ENCODE data around the gene SLC22A23.

Gene SLC22A23

DNA sequence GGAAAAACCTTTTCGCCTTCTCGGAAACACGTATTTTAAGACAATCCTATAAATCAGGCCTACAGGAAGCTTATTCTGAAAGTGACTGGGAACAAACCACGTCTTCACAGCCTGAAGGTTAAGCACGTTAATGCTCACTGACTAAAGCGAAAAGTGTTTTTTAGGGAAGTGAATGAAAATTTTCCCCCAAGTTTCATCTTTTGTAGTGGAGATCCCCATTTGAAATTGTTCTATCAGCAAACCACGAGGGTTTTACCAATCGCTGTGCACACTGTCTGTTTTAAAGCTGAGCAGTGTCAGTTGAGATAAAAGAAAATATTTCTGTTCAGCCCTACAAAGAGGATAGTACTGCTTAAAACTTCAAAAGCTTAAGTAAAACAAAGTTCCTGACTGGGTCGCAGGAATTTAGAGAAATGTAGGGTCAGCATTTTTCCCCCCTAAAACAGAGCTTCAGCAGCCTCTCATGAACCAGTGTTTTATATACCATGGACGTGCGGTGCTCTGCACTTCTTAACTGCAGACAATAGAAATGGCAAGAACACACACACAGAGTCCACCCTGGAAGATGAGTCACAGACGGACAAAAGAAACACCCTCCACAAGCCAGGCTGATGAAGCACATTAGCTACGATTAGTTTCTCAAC, 34.9 kb downstream of the SLC22A23 start:
- no peak for DNase-seq

DNA sequence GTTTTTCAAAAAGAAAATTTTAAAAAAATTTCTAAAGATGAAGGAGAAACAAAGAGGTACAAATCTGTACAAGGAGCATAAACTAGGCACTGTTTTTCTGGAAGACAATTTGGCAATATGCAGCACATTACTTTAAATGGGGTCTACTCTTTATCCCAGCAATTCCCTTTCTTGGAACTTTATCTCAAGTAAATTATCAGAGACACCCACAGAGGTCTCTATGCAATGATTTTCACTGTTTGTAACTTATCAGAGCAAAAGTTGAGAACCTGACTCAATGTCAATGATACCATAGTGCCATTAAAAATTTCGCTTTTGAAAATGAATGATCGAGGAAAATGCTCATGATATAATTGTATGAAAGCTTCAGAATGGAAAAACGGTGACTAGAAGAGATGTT, 35.7 kb downstream of the SLC22A23 start:
- DNase-seq = no peak

DNA sequence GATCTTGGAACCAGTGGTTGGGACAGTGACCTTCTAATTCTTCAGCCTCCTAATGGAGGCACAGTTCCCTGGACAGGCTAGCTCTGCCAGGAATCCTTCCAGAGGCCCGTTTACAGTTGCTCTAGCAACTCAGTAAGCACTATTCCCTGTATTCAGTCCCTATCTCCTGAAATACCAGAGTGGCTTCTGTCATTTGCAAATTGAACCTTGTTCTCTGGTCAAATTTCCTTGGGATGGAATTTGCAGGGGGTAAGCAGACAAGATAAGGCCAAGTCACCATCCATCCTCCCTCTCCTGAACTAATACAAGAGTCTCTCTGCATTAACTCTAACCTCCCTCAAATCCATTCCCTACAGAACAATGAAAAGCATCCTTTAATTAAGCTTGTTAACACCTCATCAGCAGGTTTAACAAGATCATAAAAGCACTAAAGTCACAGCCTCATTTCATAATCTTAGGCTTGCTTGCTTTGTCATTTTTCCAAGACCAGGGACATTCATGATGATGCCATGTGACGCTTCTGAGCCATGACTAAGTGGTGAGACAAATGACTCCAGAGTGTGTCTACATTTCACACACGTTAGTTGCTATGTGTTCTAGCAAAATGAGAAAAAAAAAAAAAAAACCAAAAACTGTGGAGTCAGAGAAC, 37.1 kb downstream of the SLC22A23 start:
- DNase-seq = no peak

DNA sequence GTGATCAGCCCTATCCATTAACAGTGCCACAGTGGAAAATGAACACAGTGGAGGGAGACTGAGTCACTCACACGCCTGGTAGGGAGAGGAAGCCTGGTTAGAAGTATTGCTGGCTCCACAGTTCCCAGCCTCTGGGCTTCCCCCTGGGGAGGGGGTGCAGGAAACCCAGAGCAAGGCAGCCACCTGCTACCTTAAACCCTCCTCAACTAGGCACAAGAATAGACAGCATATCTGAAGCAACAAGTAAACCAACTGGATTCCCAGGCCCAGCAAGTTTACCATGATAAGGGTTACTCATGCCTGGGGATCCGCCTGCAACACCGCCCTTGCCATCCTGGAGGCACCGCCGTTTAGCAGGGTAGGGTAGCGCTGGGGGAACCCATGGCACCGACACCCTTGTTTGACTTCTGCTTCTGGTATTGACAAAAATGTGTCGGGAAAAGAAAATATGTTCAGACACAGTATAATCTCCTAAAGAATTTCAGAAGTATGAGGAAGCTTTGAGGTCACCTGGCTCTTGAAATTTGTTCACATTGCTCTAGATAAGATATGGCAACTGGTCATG, 38.3 kb downstream of the SLC22A23 start:
- DNase-seq = no peak

DNA sequence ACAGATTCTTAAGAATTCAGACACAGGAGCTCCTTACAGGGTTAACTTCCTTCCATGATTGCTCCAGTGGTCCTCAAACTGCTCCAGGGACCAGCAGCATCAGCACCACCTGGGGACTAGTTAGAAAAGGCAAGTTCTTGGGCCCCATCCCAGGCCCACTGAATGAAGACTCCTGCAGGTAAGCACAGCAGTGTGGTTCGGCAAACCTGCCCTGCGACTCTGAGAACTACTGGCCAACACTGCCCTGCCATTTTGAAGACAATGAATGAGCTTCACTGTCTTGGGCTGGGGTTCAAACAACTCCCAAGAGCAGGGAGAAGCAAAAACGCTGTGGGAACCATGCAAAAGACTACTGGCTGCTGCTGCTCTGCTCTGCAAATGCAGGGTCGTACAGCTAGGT, 39.4 kb downstream of the SLC22A23 start:
- no peak for DNase-seq

DNA sequence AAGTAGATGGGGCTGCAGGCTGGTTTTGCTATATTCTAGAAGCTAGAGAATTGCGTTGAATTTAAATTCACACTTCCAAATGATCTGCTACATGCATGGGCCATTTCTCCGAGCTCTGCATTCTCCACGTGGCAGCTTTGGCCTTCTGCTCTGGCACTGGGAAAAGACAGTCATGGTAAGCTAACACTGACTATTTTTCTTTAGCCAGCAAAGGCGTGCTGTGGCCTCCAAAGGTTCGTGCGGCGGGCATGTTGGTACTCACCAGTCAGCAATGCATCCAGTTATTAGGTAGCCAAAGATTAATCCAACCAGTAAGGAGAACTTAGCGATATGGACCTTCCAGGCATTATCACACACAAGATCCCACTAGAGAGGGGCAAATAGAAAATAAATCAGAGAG, 41.4 kb downstream of the SLC22A23 start:
- no peak for DNase-seq

DNA sequence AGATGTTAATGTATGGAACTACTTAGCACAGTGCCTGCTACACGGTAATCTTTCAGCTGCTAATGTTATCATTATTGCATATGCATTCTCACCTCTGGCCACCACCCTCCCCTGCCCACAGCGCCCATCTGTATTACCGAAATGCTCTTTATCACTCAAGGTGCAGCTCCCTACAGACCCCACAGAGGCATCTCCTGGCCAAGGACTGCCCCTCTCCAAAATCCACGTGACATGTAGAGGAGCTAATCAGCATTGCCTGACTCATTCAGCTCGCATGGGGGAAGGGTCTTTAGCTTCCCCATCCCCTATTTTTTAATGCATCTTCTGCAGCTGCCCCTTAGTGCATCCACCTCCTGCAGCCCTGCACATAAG, 41.8 kb downstream of the SLC22A23 start:
- DNase-seq = no peak

DNA sequence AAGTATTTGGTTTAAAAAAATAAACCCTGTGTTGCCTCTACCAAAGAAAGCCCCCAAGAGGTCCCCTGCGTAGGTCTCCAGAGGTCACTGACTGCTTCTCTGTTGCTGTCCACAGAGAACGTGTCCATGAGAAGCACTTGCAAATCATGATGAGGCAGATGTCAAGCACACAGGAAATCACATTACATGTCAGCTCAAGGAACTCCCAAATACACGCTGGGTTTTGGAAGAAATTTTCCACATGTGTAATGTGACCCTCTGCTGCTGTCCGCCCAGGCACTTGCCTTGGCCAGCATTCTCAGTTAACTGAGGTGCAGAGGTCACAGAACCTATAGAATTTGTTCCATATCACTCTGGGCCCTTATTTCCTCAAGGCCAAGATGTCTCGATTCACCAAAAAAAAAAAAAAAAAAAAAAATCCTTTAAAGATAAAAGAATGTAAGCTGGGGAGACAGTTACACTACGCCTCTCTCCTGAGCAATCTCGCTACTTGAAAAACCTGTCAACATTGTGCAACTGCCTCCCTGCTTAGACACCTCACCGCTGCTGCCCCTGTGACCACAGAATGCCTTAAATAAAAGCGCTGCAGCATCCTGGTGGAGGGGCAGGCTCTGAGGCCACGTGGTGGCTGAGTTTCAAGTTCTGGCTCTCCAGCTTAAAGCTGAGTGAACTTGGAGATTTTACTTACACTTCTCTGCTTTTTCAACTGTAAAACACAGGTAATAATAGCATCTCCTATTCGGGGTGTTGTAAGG, 42.3 kb downstream of the SLC22A23 start:
- DNase-seq = no peak

DNA sequence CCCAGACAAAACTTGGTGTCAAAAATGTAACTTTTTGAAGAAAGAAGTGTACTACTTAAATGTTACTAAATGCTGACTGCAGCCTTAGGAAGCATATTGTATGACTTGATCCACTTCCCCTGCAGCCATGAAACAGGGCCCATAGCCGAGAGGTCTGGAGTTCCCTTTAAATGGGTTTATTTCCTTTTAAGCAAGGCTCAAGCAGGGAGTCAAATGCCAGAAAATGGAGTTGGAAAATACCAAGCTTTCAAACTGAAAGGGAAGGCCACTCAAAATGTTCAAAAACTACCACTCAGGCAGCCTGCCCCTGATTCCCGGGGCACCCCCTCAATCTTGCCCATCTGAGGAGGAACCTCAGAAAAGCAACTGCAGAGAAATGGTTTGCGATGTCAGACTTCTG, 43.3 kb downstream of the SLC22A23 start:
- DNase-seq = no peak

DNA sequence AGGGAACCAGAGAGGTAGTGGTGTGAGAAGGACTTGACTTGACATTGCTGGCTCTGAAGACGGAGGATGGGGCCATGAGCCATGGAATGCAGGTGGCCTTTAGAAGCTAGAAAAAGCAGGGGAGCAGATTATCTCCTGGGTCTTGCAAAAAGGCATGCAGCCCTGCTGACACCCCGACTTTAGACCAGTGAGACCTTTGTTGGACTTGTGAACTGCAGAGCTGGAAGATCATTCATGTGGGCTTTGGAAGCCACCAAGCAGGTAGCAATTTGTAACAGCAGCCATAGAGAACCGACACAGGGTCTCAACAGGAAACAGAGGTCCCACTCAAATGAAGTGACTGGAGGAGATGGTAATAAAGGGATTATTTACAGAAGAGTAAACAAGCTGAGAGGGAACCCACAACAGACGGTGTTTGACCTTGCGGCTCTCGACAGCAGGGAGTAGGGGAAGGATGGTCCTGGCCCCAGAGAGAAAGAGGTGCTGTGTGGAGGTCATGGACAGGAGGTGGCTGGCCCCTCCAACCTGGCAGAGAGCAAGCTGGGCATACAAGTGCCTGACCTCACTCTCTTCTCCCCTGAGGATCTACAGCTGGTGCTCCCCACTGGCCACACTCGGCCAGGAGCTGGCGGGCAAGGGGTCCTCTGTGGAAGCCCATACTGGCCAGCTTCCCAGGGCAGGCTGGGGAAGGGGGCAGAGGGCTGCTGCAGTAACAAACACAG, 43.9 kb downstream of the SLC22A23 start:
- DNase-seq = no peak

DNA sequence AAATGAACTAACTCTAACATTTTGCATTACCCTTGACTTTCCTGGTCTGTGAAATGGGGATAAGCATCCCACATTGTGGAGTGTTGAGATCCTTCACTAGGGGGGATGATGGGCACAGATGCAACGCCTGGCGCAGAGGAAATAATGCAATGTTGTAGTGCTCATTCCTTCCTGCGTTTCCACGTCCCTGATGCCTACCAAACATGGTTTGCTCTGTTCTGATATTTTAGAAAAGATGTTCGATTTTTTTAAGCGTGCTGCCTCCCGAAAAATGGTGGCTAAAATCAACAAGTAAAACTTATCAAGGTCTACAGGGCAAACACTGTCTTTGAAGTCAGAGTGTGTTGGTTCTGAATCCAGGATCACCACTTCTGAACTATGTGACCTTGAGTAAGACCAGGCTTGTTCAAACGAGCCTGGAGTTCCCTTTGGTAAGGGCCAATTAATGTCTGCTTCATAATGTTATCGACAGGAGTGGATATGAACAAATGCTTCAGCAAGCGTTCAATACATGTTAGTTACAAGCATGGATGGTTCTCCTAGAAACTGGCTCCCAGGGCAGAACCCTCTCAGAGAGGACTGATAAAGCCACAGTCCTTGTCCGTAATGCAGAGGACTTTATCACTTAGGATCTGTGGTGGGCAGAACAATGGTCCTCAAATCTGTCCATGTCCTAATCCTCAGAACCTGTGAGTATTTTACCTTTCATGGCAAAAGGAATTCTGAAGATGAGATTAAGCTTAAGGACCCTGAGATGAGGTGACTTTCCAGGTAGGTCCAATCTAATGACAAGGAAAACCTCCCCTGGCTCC, 44.7 kb downstream of the SLC22A23 start:
- no peak for DNase-seq

DNA sequence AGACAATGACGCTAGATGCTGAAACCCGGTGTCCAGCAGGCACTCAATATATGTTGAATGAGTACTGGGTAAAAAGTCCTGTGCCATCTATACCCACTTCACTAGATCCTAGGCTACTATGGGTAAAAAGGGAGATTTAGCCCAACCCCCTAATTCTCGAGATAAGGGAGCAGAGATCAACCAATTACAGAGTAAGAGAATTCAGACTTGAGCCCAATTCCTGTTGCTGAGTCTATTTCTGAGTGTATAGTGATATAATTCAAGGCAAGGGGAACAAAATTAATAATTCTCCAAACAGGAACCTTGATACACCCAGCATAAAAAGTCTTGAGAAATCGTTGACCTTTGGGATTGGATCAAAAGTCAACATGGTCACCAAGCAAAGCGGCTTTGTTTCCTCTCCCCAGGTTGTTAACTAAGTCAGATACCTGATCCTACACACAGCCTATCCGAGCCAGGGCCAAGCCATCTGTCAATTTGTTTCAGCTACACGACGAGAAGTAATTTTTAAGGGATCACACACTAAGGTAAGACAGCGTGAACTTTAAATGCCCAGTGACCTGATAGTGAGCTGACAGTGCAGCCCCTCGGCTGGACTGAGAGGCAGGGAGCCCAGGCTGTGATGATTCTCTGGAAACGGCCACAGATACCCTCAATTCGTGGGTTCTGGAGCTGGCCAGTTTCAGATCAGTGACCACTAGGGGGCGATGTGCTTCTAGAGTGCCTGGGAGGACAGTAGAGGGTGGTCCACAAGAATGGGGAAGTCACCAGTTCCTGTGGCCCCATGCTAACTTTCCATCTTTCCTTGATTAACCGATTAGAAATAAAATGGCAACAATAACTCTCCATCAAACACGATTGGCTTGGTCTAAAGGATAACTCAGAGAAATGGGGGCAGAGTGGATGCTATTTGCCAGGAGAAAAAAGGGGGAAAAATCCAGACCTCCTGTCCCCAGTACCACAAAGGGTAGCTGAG, 46.2 kb downstream of the SLC22A23 start:
- peak; percentile 46 to 64 for DNase-seq

DNA sequence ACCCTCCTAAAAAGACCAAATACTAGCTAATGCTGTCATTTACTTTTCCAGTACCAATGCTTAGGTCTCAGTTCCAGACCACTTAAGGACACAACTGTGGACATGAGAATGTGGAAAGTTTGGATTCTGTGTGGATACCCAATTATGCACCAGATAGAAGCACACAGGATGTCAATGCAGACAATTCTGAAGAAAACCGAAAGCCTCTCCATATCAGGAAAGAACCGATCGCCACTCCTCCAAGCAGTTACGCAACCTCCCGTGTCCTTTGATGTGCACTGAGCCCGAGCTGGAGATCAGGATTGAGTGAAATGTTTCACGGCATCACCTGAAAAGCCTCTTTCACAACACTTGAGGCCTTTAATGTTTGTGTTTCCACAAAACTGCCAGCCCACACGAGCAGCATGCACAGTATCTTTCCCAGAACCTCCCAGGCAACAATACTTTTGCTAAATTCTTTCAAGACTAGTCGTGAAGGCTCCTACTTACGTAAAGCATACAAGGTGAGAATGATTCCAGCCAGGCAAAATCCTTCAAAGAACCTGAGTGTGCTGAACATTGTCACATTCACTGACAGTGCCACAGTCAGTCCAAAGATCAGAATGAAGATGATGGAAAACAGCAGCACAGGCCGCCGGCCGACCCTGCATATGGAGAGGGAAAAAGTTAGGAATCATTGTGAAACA, 47.0 kb downstream of the SLC22A23 start:
- no peak for DNase-seq

DNA sequence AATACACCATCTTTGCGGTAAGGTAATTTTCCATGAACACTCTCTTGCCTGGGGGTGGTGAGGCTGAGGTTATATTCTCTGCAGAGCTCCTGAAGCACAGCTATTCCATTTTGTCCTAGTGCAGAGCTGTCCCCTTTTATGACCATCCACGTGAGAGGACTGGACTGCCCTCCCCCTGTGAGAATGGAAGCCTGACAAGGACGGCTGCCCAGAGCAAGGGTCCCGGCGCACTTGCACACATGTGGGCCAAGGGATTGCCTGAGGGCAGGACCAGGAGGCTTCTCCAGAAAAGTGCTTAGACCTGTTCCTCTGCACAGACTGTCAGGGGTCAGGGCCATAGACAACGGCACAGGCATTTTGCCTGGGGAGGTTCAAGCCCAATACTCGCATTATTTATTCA, 48.2 kb downstream of the SLC22A23 start:
- DNase-seq = no peak

DNA sequence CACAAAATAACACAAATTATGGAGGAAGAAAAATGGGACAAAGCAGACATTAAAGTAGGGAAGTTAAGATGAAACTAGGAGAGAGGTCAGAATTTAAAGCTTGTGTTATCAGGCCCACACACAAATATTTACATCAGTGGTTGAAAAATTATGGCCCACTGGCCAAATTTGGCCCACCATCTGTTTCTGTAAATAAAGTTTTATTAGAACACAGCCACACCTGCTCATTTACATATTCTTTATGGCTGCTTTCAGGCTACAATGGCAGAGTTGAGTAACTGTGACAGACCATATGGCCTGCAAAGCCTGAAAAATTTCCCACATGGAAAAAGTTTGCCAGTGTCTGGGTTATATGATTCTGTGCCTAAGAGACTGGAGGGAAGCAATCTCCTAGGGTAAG, 49.0 kb downstream of the SLC22A23 start:
- DNase-seq = no peak

DNA sequence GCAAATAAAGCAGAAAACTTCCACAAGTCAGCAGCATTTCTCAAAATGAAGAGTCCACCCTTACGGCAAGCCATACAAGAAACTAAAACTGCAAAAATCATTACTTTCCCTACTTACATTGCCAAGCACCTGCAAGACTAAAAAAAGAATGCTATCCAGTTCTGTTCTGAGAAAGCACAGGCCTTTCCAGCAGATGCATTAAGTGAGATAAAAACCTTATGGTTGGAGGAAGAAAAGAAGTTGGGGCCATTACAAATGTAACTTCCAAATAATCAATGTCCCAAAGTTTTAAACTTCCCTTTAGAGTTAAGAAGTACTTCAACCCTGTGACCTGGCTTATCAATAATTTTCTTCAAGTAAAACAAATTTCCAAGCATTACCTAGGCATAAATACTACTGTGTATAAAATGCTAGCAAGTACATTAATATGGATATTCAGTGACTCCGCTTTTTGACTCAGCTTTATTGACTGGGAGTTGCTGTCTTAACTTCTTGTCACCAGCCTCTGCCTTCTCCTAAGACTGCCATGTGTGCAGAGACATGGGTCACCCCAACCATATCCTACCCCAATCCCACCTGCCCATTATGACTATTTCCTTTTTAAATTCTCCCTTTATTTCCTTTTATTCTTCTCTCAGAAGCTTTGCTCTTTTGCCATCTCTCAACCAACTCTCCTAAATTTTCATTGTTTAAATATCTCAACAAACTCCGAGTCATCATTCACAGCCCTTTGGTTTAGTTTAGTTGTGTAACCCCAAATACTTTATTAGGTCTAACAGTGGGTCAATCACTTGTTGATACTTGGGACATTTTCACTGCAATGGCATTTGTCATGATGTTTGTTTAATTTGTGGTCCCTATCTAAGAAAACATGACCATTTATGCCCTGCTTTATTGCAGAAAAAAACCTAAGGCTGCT, 49.7 kb downstream of the SLC22A23 start:
- no peak for DNase-seq

DNA sequence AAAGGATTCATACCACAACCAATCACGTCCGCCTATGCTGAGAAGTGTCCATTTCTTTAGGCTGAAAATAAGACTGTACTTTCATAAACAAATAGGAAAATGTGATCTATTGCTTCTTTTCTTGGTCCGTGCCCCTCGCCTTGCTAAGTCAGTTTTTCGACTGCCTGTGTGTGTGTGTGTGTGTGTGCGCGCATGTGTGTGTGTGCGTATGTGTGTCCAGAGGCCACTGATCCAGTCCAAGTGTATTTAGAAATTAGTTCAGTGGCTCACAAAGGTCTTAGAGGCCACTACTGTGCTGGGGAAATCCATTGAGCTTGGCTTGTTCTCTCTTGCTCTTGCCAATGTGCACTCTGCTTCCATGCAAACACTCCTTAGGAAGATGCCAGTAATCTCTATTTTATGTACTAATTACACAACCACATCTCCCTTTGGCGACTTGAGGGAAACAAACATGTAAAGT, 50.5 kb downstream of the SLC22A23 start:
- DNase-seq = no peak

DNA sequence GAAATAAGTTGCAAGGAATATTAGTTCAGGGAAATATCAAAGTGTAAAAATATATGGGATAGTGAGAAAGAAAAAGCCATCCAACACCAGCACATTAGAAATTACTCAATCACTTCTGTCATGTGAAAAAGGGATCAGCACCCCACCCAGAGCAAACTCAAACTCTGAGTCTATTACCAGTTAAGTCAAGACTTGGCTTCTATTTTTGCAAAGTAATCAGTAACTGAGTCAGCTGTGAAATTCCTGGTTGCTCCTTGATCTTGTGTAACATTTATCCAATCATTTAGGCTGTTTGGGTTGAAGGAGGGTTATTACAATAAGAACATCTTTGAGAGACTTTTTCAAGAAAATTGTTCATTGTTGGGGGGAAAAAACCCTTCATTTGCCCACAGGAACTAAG, 51.2 kb downstream of the SLC22A23 start:
- DNase-seq = no peak

DNA sequence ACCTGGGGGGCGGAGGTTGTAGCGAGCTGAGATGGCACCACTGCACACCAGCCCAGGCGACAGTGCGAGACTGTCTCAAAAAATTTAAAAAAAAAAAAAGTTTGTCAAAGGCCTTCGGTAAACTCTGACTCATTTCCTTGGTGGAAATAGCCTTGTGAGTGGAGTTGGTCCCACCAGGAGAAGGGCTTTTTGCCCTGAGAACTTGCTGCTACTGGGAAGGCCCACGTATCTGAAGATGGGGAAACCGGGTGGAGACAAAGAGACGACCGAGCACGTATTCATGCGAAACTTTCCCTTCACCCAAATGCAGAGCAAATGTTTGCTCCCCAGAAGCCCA, 51.7 kb downstream of the SLC22A23 start:
- no peak for DNase-seq
